Lower leg skin (tissue), 4 donors: ENCODE results near the gene PTRH2. TPM values are rescaled to one million over a fixed set of nuclear protein-coding genes. Genes with fewer than 3 reads are reported as not detected.

Source experiments
- DNase-seq, 2 donors: peaks; one replicate each; pipeline ENCODE4 v3.0.0-alpha.2; 2019; ENCODE audit warnings: low spot score in 2 of 2
- H3K4me3 ChIP-seq: fragments of 200-600 bp; sonication (generic); 2 replicates; pipeline ENCODE4 v1.5.1; 2017; ENCODE audit warnings: mild to moderate bottlenecking, low read depth; ENCODE audit not compliant: poor library complexity, severe bottlenecking
- POLR2A ChIP-seq, 2 donors: fragments of 450-650 bp; IDR thresholded peaks; one replicate each; pipeline ENCODE4 v1.6.1; 2016 to 2017; ENCODE audit warnings: antibody characterized with exemption in 2 of 2, mild to moderate bottlenecking in 1 of 2, moderate library complexity in 1 of 2
- WGBS, 2 donors: methylation state at CpG; one replicate each; pipeline ENCODE4 v1.1.5; 2018; 5-methylcytosine and 5-hydroxymethylcytosine counted together
- intact Hi-C: fragments of 100-400 bp; cut with DNase I; formaldehyde crosslinking; loops from one replicate; pipeline ENCODE4 v1.15.0; 2023; ENCODE audit warnings: low total_unique reads
- total RNA-seq, 4 donors: library from RNA; depleted of rRNA; stranded (reverse); fragments of >200 nt; gene quantifications; one replicate each; pipeline ENCODE4 v1.1.0, GENCODE V29; 2016
- TF ChIP-seq, protein P1 (sequence below), 3 donors: fragments of 450-650 bp; IDR thresholded peaks; one replicate each; pipeline ENCODE4 v1.5.1; 2016; ENCODE audit warnings: antibody characterized with exemption in 3 of 3, mild to moderate bottlenecking in 3 of 3, moderate library complexity in 2 of 3

PTRH2 gene
- total RNA-seq, 4 donors from 2014 or later = 15.4 to 29.2 (median 18.7) TPM

DNA sequence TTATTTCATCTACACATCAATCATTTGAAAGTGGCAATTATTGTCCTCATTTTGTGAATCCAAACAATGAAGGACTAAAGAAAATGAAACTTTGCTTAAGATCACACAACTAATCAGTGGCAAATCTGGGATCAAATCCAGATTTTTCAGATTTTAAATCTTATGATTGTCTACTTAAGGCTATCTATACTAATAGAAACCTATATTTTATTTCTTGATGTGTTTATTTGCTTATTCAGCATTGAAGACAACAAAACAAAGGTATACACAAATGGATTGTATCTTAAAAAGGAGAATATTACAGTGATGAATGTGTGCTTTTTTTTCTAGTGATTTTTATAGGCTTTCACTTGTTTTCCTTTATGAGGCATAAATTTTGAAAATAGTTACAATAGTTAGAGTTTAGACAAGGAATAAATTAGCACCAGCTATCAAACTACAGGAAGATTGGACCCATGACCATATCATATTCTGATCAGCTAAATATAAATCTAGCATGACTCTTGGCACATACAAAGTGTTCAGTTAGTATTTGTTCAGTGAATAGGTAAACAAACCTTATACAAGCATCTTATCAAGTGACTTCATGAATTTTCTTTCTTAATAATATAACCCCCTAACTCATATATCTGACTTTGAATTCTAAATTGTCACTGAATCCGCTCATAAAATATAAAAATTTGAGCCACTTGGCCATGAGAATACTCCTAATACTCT lies 20.7 kb upstream of the PTRH2 start:
- DNase-seq = no peak
- 98 to 100% methylated on average over 1 of the region's 1 CpG for WGBS, 2 donors
- intact Hi-C loops = no loop called here
- H3K4me3 ChIP-seq = no peak overlapping the region
- TF ChIP-seq, protein P1, sequence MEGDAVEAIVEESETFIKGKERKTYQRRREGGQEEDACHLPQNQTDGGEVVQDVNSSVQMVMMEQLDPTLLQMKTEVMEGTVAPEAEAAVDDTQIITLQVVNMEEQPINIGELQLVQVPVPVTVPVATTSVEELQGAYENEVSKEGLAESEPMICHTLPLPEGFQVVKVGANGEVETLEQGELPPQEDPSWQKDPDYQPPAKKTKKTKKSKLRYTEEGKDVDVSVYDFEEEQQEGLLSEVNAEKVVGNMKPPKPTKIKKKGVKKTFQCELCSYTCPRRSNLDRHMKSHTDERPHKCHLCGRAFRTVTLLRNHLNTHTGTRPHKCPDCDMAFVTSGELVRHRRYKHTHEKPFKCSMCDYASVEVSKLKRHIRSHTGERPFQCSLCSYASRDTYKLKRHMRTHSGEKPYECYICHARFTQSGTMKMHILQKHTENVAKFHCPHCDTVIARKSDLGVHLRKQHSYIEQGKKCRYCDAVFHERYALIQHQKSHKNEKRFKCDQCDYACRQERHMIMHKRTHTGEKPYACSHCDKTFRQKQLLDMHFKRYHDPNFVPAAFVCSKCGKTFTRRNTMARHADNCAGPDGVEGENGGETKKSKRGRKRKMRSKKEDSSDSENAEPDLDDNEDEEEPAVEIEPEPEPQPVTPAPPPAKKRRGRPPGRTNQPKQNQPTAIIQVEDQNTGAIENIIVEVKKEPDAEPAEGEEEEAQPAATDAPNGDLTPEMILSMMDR (IDR thresholded peaks at IDR 0.05) = no peak
- no peak for TF ChIP-seq POLR2A (IDR thresholded peaks at IDR 0.05)

DNA sequence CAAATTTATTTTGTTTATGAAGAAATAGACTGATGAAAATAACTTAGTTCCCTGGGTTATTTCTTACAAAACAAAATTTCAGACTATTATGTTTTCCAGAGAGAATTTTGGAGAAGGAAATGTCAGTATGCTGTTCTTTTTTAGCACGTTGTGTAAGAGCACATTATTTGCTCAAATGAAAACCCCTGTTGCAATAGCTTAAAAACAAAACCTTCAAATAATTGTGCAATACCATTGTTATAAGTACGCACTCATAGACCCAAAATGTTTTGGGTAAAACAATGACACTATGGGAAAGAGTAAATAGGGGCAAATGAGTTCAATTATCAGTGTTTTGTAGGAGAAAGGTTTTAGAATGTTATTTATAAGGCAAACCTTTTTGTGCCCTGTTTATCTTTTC lies 18.5 kb upstream of the PTRH2 start:
- no peak overlapping the region for H3K4me3 ChIP-seq
- TF ChIP-seq, protein P1 (IDR thresholded peaks at IDR 0.05) = no peak
- TF ChIP-seq POLR2A (IDR thresholded peaks at IDR 0.05) = no peak
- no peak for DNase-seq
- intact Hi-C loops = no loop called here
- 39 to 42% methylated on average over 2 of the region's 2 CpGs for WGBS, 2 donors

DNA sequence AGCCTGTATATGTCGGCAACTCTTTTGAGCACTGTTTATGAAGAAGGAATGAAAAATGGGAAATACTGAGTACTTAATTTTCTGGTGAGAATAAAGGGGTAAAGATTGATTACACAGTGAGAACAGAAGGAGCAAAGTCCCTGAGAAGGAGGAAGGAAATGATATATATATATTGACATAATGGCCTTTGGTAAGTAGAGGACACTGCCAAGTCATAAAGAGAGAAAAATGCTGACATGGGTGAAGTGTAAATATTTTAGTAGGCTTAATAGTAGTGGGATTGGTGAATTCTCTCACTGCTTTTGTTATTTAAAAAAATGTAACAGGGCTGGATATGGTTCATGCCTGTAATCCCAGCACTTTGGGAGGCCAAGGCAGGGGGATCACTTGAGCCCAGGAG lies 16.4 kb upstream of the PTRH2 start:
- no peak overlapping the region for H3K4me3 ChIP-seq
- TF ChIP-seq POLR2A (IDR thresholded peaks at IDR 0.05) = no peak
- TF ChIP-seq, protein P1 (IDR thresholded peaks at IDR 0.05) = no peak
- intact Hi-C loops = no loop called here
- DNase-seq = no peak
- 88 to 95% methylated on average over 1 of the region's 1 CpG for WGBS, 2 donors

DNA sequence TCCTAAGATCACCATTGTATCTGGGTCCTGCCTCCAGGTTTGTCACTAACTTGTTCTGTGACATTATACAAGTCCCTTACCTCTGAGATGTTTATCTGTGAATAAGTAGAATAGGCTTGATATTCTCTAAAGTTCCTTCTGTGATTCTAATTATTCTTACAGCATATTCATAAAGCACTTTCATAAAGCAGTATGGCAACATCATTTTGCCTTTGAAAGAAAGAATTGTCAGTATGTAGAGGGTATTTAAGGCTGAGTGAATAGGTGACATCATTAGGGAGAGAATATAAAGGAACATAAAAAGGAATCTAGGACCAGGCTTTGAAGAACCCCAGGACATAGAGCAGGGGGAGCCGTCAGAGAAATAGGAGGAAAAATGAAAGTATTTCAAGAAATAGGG lies 15.8 kb upstream of the PTRH2 start:
- 75 to 79% methylated on average over 1 of the region's 1 CpG for WGBS, 2 donors
- TF ChIP-seq, protein P1 (IDR thresholded peaks at IDR 0.05) = no peak
- no peak for TF ChIP-seq POLR2A (IDR thresholded peaks at IDR 0.05)
- DNase-seq = no peak
- no peak overlapping the region for H3K4me3 ChIP-seq
- intact Hi-C loops = no loop called here

DNA sequence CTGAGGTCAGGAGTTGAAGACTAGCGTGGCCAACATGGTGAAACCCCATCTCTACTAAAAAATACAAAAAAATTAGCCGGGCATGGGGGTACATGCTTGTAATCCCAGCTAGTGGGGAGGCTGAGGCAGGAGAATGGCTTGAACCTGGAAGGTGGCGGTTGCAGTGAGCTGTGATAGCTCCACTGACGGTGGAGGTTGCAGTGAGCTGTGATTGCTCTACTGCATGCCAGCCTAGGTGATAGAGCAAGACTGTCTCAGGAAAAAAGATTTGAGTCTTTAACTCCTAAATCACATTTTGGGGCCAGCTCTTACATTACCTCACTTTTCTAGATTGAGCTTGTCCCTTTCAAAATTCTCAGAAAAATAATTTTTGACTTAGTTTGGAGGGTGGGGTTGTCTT lies 15.4 kb upstream of the PTRH2 start:
- WGBS, 2 donors = 95 to 96% methylated on average over 4 of the region's 4 CpGs
- H3K4me3 ChIP-seq = no peak overlapping the region
- TF ChIP-seq, protein P1 (IDR thresholded peaks at IDR 0.05) = no peak
- TF ChIP-seq POLR2A (IDR thresholded peaks at IDR 0.05) = no peak
- no peak for DNase-seq
- intact Hi-C loops = no loop called here

DNA sequence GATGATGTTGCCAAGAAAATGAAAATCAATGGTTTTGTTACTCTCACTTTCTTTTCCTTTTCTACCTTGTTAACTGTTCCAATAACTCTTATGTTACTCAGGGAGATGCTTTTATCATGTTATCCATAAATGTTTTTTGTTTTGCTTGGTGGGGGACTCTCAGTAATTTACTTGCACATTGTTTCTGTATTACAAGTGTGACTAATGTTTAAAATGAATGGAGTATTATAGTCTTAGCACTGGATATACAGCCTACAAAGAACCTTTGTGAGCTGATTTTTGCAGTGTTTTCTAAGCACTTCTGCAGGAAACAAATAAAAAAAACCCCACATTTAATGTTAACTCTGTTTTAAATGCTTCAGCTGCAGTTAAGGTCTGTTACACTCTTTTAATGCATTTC lies 12.3 kb upstream of the PTRH2 start:
- intact Hi-C loops = no loop called here
- DNase-seq = no peak
- TF ChIP-seq POLR2A (IDR thresholded peaks at IDR 0.05) = no peak
- TF ChIP-seq, protein P1 (IDR thresholded peaks at IDR 0.05) = no peak
- H3K4me3 ChIP-seq = no peak overlapping the region
